HL-60/S4 treated with retinoic acid at 250 ng/mL for 4 days and 3 days (cell line): Measurements from ENCODE around the gene NAGA.

Experiments used
- in situ Hi-C: fragments of 300-500 bp; cut with MboI; formaldehyde crosslinking; loops from 2 replicates; pipeline ENCODE4 v1.7.0; 2022; ENCODE audit warnings: low sequenced_read_pairs

NAGA gene

GRCh38 chr22:42050641-42051180 is 19.9 kb downstream of the NAGA start:
- in situ Hi-C loops = no loop called here

- in situ Hi-C loops = no loop called here
Measured at GRCh38 chr22:42041784-42042183, 28.8 kb downstream of the NAGA start.

- in situ Hi-C loops = no loop called here
Measured at GRCh38 chr22:42039271-42039670, 31.3 kb downstream of the NAGA start.

GRCh38 chr22:42035256-42035655 is 35.4 kb downstream of the NAGA start:
- in situ Hi-C loops = no loop called here

- in situ Hi-C loops = no loop called here
Measured at GRCh38 chr22:42033263-42034181, 37.1 kb downstream of the NAGA start.

GRCh38 chr22:42026705-42027104 is 43.9 kb downstream of the NAGA start:
- in situ Hi-C loops = no loop called here

- in situ Hi-C loops = no loop called here
Measured at GRCh38 chr22:42025421-42025820, 45.2 kb downstream of the NAGA start.

- in situ Hi-C loops = no loop called here
Measured at GRCh38 chr22:42022162-42022847, 48.3 kb downstream of the NAGA start.

- in situ Hi-C loops = no loop called here
Measured at GRCh38 chr22:42021571-42021970, 49.0 kb downstream of the NAGA start.

- in situ Hi-C loops = no loop called here
Measured at GRCh38 chr22:42018224-42018623, 52.4 kb downstream of the NAGA start.

GRCh38 chr22:42016111-42016510 is 54.5 kb downstream of the NAGA start:
- in situ Hi-C loops = no loop called here

- in situ Hi-C loops = no loop called here
Measured at GRCh38 chr22:42013385-42013784, 57.2 kb downstream of the NAGA start.

- in situ Hi-C loops = no loop called here
Measured at GRCh38 chr22:42010778-42011177, 59.8 kb downstream of the NAGA start.
